AG04449 (cell line): Measurements from ENCODE around the gene ADGRF5.

Source experiments
- CTCF ChIA-PET: fragments of 350-600 bp; formaldehyde crosslinking; extraction: SDS; loops from one replicate; lab custom pipeline; 2021; ENCODE audit warnings: antibody characterized with exemption; lab: Yijun Ruan, JAX
- POLR2A ChIA-PET: fragments of 400-600, 350-600 bp; formaldehyde crosslinking; extraction: SDS; loops from one replicate; lab custom pipeline; 2020; ENCODE audit warnings: antibody characterized with exemption, inconsistent platforms; lab: Yijun Ruan, JAX
- DNase-seq: peaks from one replicate; pipeline ENCODE4 v3.0.0-alpha.2; 2010; ENCODE audit warnings: low read depth, low spot score
- H3K4me3 ChIP-seq: 2 replicates; pipeline ENCODE4 v1.5.1; 2011; ENCODE audit warnings: low read depth, mild to moderate bottlenecking, control low read depth, low read length
- CTCF ChIP-seq: IDR thresholded peaks from one replicate; pipeline ENCODE4 v1.5.1; 2011; ENCODE audit warnings: mild to moderate bottlenecking, moderate library complexity, low read length, control low read depth, inconsistent platforms; ENCODE audit not compliant: insufficient read depth; ENCODE audit errors: missing control alignments

Gene ADGRF5

DNA sequence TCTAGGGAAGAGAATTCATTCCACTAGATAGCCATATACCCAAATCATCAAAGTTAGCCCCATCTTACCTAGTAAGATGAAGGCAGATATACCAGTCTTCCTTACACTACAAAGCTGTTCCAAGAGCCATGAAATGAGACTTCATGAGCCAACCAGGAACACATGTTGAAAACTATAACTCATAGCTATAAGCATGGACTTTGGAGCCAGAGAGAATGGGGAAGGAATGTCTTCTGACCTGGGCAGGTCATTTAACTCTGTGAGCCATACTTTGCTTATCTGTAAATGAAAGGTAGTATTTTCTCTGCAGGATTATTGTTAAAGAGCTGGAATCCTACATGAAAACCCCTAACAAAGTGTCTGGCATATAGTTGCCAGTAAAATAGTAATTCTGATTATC lies 27.3 kb downstream of the ADGRF5 start:
- no peak for TF ChIP-seq CTCF
- H3K4me3 ChIP-seq: no peak overlapping the region
- DNase-seq: no peak
- POLR2A ChIA-PET: no interaction called here
- CTCF ChIA-PET: no interaction called here

DNA sequence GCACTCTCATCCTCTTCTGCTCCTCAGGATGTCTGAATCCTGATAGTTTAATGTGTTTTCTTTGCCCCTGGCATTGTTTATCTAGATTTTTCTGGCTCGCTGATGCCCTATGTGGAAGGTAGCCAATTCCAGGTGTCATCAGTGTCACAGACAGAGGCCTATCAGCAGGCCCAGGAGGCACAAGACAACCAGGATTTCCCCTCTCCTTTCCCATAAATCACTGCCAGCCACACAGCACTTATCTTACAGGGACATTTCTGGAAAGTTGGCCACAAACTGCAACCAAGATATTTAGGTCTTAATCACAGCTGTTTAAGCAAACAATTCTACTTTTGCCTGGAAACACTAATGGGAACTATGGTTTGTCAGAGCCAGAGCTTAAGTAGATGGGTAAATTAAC lies 28.1 kb downstream of the ADGRF5 start:
- CTCF ChIA-PET: no interaction called here

DNA sequence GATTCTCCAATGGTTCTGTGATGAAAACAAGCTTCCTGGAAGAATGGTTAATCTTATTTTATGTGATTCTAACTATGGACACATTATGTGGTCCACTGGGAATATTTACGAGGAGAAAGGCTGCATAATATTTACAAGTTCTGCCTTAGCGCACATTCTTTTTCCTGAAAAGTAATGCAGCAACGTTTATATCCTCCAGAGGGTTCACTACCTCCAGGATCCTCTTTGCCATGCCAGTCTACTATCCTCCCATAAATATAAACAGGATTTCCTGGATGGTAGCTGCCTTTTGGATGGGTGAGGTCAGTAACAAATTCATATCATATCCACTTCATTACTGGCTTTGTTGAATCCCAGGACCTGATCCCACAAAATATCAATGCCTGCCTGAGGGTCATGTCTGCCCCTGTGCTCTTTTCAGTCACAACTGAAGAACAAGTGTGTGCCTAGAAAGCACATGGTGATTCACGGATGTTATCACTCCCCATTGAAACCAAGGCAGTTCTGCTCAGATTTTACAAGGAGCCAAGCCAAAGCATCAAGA lies 30.4 kb downstream of the ADGRF5 start:
- POLR2A ChIA-PET: no interaction called here
- no peak for TF ChIP-seq CTCF
- no peak for DNase-seq
- CTCF ChIA-PET: no interaction called here
- H3K4me3 ChIP-seq: no peak overlapping the region

More for the DNA sequence above, 28.1 kb downstream of the ADGRF5 start:
- H3K4me3 ChIP-seq: no peak overlapping the region
- no peak for DNase-seq
- TF ChIP-seq CTCF: no peak
- POLR2A ChIA-PET: no interaction called here

DNA sequence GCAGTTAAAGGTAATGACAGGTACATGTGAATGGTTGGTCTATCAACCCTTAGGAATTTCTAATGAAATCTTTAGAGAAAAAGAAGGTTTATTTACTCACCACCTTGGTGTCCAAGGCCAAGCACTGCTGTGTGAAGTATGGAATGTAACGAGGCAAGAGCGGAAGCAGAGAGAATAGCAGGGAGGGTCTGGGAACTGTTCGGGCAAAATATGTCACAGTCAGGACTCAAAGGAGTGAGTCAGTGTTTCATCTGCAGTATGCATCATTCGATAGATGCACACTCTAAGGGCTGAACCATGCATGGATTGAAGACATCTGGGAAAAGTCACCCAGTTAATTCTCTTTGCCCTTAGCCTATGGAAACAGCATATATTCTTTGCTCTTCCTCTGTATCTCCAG lies 33.2 kb downstream of the ADGRF5 start:
- DNase-seq: no peak
- TF ChIP-seq CTCF: no peak
- POLR2A ChIA-PET: no interaction called here
- CTCF ChIA-PET: no interaction called here
- H3K4me3 ChIP-seq: no peak overlapping the region

GRCh38 chr6:46888031-46888430 lies 33.7 kb downstream of the ADGRF5 start:
- no peak for TF ChIP-seq CTCF
- H3K4me3 ChIP-seq: no peak overlapping the region
- ChIA-PET CTCF (no interaction called here), POLR2A (no interaction called here)
- no peak for DNase-seq

GRCh38 chr6:46882645-46883044 lies 39.1 kb downstream of the ADGRF5 start:
- no peak for TF ChIP-seq CTCF
- no peak overlapping the region for H3K4me3 ChIP-seq
- ChIA-PET CTCF (no interaction called here), POLR2A (no interaction called here)
- no peak for DNase-seq
